ENCODE results near the gene PLEKHO2.

Gene PLEKHO2

DNA sequence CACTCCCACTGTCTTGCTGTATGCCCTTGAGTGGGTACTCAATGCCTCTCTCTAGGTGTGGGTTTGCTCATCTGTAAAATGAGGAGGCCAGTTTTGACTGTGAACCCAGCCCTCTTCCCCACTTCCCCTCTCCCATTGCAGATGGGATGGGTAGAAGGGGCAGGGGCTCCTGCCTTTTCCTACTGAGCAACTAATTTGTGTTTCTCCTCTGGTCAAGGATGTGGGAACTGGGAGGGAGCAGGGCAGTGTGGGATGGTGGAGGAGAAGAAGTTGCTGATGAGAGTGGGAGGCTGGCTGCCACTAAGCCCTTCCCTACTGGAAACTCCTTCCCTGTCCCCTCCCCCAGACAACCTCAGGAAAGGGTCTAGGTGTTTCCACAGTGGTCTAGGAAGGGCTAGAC lies 49.8 kb downstream of the PLEKHO2 start:
- DNase-seq (ENCODE audit: low read depth in 2 of 3, low spot score in 2 of 3) = no peak

DNA sequence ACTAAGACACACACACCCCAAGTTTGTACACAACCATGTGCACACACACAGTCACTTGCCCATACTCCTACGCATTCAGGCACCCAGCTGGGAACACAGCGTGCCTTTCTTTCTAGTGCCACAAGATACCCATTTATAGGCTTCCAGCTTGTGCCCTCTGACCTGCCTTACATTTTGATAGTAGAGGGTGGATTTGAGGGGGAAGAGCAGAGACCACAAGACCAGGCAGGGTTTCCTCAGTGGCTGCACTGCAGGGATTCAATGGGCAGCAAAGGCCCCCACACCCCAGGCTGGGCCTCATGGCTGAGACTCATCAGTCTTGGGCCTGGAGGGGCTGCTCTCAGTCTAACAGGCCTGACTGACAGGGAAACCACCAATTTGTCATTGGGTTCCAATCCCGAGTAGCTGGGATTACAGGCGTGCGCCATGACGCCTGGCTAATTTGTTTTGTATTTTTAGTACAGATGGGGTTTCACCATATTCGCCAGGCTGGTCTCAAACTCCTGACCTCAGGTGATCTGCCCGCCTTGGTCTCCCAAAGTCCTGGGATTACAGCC lies 51.2 kb downstream of the PLEKHO2 start:
- peak in 1 of 3 experiments; percentile 39 for DNase-seq (ENCODE audit: low read depth in 2 of 3, low spot score in 2 of 3)

DNA sequence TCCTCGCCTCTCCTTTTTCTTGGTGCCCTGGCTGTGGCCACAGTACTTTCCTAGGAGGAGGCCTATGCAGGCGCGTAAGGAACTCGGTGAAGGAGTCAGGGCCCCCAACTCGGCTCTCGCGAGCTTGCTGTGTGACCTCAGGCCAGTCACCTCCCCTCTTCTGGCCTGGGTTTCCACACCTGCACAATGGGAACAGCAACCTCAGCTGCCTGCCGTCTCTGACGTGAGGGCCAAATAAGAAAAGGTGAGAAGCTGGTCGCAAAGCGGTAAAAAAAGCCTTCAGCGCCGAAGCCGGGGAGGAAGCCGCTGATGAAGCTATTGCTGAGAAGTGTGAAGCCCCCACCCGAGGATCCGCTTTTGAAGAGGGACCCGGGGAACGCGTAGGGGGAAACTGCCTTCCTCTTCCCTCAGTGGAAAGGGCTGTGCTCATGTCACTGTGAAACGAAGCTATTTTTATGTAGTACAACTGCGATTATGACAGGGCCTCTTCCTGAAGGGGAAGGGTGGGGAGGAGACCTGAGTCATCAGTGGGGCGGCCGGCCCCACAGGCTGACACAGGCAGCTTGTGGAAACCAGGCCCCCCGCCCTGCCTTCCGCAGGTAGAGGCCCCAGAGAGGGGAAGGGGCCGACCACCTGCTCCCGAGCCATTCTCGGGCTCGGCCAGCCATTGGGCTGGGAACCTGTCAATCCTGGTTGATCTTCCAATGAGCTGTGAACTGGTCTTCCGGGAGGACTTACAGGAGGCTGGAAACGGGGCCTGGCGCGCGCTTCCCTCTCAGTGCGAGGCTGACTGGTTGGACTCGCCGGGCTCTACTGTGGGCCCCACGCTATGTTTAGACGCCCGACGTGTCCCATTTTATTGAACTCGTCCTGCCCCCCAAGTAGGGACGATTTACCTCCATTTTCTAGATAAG lies 52.0 kb downstream of the PLEKHO2 start:
- peak; percentile 88 to 92 (median 92) for DNase-seq (ENCODE audit: low read depth in 2 of 3, low spot score in 2 of 3)

DNA sequence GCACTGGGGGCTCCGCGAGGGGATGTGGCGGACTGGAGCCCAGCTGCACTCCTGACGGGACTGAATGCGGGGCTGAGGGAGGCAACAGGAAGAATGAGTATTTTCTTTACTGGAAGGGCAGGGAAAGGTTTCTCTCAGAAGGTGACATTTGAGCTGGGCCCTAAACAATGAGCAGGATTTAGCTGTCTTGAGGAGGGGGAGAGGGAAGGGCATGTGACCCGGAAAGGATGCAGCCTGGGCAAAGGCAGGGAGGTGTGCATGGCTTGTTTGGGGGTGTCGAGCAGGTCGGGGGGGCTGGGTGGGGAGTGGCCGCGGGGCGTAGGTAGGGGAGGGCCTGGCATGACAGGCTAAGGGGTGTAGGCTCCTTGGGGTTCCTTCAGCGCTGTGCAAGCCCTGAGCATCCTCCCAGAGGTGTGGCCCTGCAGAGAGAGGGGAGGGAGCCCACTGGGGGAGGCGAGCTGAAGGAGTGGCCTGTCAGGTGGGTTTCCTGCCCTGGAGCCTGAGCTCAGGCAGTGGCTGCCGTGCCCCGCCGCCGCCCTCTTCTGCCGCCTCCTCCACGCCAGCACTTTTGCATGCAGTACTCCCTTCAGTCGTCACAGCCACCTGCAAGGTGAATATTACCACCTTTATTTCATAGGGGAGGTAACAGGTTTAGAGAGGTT lies 52.8 kb downstream of the PLEKHO2 start:
- DNase-seq (ENCODE audit: low read depth in 2 of 3, low spot score in 2 of 3) = peak in 1 of 3 experiments; percentile 31

DNA sequence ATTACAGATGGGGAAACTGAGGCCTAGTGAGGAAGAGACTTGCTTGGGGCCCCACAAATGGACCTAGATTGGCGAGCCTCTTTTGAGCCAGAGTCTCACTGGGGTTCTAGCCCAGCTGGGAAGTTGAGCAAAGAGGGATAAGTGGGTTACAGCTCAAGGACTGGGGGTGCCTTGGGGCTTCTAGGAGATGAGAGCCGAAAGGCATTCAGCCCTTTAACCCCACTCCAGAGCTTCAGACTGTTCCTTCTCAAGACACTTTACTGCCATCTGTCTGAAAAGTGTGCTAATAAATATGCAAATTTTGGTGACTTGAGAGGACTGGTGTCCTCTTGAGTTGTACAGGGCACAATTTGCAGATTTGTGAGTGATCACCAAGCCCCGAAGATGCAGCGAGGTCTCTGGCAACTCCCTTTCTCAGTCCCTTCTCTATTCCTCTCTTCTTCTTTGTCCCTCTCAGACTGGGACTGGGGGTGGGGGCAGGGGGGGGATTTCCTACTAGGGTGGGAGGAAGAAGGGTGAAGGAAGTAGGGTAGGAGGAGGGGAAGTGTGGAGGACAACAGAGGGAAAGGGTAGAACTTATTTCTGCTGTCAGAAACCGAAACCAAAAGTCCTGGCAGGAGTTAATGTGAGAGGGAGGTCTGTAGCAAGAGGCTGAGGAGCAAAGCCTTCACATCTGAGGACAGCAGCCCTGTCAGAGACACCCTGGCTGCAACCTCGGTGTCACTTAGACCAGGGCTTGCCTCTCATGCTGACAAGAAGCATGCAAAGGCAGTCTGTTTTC lies 53.8 kb downstream of the PLEKHO2 start:
- DNase-seq (ENCODE audit: low read depth in 2 of 3, low spot score in 2 of 3) = no peak

GRCh38 chr15:64896371-64897069 lies 54.8 kb downstream of the PLEKHO2 start:
- DNase-seq (ENCODE audit: low read depth in 2 of 3, low spot score in 2 of 3) = no peak

DNA sequence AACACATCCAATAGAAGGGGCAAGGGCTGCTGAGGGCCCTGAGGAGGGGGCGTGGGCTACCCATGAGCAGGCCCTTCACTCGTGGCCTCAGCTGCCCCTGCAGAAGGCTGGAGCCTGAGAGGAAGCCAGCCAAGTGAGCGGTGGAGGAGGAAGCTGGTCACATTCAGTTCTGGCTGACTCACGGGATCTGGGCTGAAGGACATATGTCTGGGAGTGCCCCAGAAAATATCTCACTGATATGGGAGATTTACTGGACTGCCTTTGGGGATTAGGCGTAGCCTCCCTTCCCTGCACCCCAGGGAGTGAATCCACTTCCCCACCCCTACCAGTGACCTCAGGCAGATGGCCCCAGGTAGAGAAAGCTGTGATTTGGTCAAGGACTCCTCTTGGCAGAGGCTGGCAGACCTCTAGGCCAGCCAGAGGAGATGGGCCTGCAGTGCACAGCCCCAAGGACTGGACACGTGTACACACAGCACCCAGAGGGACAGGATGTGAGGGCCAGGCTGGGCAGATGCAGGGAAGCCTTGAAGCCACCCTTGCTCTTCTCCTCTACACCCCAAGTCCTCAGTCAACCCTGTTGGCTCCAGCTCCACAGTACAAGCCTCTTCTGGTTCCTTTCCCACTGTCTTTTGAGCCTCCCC lies 55.8 kb downstream of the PLEKHO2 start:
- no peak for DNase-seq (ENCODE audit: low read depth in 2 of 3, low spot score in 2 of 3)

DNA sequence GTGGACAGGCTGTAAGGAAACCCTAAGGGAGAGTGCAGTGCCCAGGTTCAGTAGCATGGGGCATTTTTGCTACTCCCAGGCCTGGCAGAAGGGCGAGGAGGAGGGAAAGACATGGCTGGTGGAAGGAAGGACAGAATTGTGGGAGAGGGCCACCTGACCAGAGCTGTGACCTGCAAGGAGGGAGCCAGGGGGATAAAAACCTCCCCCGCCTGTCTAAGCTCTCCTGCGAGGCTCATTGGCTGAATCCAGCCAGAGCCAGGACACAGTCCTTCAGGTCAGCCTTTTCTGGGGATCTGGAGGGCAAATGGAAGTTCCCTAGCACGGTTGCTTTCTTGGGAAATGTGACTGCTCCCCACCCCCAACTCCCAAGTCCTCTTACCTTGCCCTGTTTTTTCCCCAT lies 56.7 kb downstream of the PLEKHO2 start:
- no peak for DNase-seq (ENCODE audit: low read depth in 2 of 3, low spot score in 2 of 3)

- no peak for DNase-seq (ENCODE audit: low read depth in 2 of 3, low spot score in 2 of 3)
Observed at GRCh38 chr15:64901141-64901540, 59.4 kb downstream of the PLEKHO2 start.

GRCh38 chr15:64901914-64902313 lies 60.2 kb downstream of the PLEKHO2 start:
- DNase-seq (ENCODE audit: low read depth in 2 of 3, low spot score in 2 of 3) = no peak

- no peak for DNase-seq (ENCODE audit: low read depth in 2 of 3, low spot score in 2 of 3)
Observed at GRCh38 chr15:64902863-64903262, 61.1 kb downstream of the PLEKHO2 start.

DNA sequence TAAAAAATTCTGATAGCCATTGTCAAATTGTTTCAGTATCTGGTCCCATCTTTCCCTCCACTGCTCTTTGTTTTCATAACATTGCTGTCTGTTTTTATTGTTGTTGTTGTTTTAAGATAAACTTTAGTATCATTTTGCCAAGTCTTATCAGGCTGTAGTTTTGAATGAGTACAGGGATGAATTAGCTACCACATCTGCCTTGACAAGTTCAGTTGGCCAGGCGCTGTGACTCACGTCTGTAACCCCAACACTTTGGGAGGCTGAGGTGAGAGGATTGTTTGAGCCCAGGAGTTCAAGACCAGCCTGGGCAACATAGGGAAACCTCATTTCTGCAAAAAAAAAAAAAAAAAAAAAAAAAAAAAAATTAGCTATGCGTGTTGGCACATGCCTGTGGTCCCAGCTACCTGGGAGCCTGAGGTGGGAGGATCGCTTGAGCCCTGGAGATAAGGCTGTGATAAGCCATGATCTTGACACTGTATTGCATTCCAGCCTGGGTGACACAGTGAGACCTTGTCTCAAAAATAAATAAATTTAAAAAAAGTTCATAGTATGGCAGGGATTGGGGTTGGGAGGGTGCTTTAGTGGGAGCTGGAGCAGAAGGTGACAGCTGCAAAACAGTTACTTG lies 61.7 kb downstream of the PLEKHO2 start:
- no peak for DNase-seq (ENCODE audit: low read depth in 2 of 3, low spot score in 2 of 3)

GRCh38 chr15:64904189-64904588 lies 62.5 kb downstream of the PLEKHO2 start:
- no peak for DNase-seq (ENCODE audit: low read depth in 2 of 3, low spot score in 2 of 3)

DNA sequence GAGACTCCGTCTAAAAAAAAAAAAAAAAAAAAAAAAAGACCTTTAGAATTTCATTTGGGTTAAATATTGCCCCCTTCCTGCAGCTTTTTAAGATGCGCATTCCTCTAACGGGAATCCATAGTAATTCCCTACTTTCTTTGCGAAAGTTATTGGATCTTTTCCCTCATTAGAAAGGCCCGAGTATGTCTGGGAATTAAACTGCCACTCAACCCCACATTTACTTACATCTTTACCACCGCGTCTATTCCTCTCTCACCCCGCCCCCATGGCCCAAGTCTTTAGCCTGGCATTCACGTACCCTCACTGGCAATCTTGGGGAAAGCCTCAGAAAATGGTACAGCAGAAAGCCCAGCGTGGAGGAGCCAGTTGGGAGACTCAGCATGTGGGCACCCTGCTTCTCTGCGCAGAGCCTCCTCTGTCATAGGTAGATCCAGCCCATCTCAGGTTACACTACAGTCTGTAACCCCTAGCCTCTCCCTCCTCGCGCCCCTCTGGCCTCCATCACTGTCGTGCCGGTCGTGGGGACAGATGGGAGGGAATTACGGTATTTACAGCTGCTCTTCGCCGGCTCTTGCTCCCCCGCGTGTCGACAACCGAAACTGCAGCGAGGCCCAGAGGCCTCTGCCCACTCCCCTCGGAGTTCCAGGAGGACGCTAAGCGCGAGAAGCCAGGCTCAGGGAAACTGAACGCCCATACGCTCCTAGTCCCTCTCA lies 63.6 kb downstream of the PLEKHO2 start:
- peak in 1 of 3 experiments; percentile 54 for DNase-seq (ENCODE audit: low read depth in 2 of 3, low spot score in 2 of 3)

DNA sequence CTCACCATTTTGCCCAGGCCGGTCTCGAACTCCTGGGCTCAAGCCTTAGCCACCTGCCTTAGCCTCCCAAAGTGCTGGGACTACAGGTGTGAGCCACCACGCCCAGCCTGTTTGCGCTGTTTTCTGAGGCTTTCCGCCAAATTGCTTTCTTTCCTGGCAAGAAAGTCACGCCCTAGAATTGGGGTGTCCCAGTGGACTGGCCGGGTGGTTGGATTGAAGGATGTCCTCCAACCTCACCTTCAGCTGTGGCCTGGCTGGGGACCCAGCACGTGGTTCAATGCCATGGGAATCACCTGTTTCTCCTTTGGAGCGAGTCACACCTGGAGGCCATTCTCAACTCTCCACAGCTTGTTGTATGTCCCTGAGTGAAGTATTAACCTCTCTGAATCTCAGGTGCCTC lies 64.2 kb downstream of the PLEKHO2 start:
- no peak for DNase-seq (ENCODE audit: low read depth in 2 of 3, low spot score in 2 of 3)

- DNase-seq (ENCODE audit: low read depth in 2 of 3, low spot score in 2 of 3) = no peak
Observed at GRCh38 chr15:64906402-64906801, 64.7 kb downstream of the PLEKHO2 start.

DNA sequence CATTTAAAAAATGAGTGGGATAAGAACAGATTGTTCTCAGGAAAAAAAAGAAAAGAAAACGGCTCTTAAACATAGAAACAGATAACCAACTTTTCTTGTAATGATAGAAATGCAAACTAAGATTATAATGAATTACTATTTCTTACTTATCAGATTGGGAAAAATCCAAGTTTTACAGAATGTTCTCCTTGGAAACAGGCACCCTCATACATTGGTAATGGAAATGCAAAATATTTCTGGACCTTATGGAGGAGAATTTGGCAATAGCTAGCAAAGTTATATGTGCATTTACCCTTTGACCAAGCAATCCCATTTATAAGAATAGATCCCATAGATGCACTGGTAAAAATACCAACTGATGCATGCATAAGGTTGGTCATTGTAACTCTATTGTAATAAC lies 66.3 kb downstream of the PLEKHO2 start:
- DNase-seq (ENCODE audit: low read depth in 2 of 3, low spot score in 2 of 3) = no peak

DNA sequence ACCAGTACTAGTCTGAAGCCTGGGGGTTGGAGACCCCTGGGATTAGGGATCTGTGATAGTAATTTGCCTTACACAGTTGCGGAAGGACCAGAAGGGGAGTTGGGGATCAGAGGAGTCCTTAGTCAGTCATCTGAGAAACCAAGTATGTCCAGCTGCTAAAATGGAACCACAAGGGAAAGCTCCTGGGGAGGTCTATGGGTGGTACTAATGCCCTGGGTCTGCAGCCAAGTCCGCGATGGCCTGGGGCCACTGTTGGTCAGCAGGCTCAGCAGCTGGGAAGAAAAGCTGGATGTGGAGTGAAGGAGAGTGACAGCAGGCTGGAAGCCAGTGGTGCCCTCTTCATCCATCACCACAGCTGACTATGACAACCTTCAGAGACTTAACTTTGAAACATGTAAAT lies 67.8 kb downstream of the PLEKHO2 start:
- DNase-seq (ENCODE audit: low read depth in 2 of 3, low spot score in 2 of 3) = no peak
